Gastrocnemius medialis (tissue), 4 donors: ENCODE measurements around the gene KCNAB2. TPM values are rescaled to one million over a fixed set of nuclear protein-coding genes. Genes with fewer than 3 reads are reported as not detected.

ENCODE experiments used
- ATAC-seq, 2 donors: fragments of 150-250 bp; one replicate each; pipeline ENCODE4 v1.9.1; 2016
- DNase-seq, 2 donors: peaks; one replicate each; pipeline ENCODE4 v3.0.0-alpha.2; 2019
- H3K27ac ChIP-seq, 4 donors: fragments of 200-600 bp; sonication (generic); 1 replicate in 1 of 4; 2 replicates in 3 of 4; pipeline ENCODE4 v1.5.1; 2016 to 2018; ENCODE audit warnings: mild to moderate bottlenecking in 2 of 4, moderate library complexity in 1 of 4
- H3K27me3 ChIP-seq, 3 donors: fragments of 200-600 bp; sonication (generic) in 2 of 3; 1 replicate in 1 of 3; 2 replicates in 2 of 3; pipeline versions ENCODE4 v1.5.1 to v1.6.0; 2016 to 2019; ENCODE audit warnings: mild to moderate bottlenecking in 1 of 3, moderate library complexity in 1 of 3
- H3K36me3 ChIP-seq, 2 donors: fragments of 200-600 bp; sonication (generic) in 1 of 2; one replicate each; pipeline ENCODE4 v1.5.1; 2017 to 2018
- H3K4me1 ChIP-seq, 2 donors: fragments of 200-600 bp; sonication (generic) in 1 of 2; one replicate each; pipeline ENCODE4 v1.5.1; 2016 to 2017; ENCODE audit warnings: mild to moderate bottlenecking in 2 of 2
- H3K4me3 ChIP-seq, 4 donors: fragments of 200-600 bp; sonication (generic) in 3 of 4; 1 replicate in 1 of 4; 2 replicates in 3 of 4; pipeline ENCODE4 v1.5.1; 2016 to 2019; ENCODE audit warnings: mild to moderate bottlenecking in 2 of 4
- H3K9me3 ChIP-seq, 3 donors: fragments of 200-600 bp; sonication (generic) in 2 of 3; 1 replicate in 1 of 3; 2 replicates in 2 of 3; pipeline ENCODE4 v1.5.1; 2016 to 2019
- CTCF ChIP-seq, 5 experiments: fragments of 450-650 bp in 3 of 5; fragments of 200-600 bp in 2 of 5; sonication (generic) in 2 of 5; IDR thresholded peaks in 4 of 5; conservative IDR thresholded peaks in 1 of 5; 1 replicate in 4 of 5; 2 replicates in 1 of 5; pipeline ENCODE4 v1.5.1; 2016 to 2019; ENCODE audit warnings: antibody characterized with exemption in 5 of 5, mild to moderate bottlenecking in 3 of 5, moderate library complexity in 3 of 5
- POLR2A ChIP-seq, 2 donors: fragments of 450-650 bp; IDR thresholded peaks; one replicate each; pipeline ENCODE4 v1.6.1; 2017; ENCODE audit warnings: antibody characterized with exemption in 2 of 2, mild to moderate bottlenecking in 2 of 2, moderate library complexity in 2 of 2
- in situ Hi-C, 4 donors: fragments of 200-750 bp; cut with MboI; loops; one replicate each; pipeline versions ENCODE4 v1.15.0 to v1.8.0; 2017; ENCODE audit warnings: low sequenced_read_pairs in 4 of 4
- intact Hi-C: fragments of 100-400 bp; cut with DNase I; formaldehyde crosslinking; loops from one replicate; pipeline ENCODE4 v1.15.1; 2023; ENCODE audit warnings: low total_unique reads
- total RNA-seq, 4 donors: library from RNA; depleted of rRNA; stranded (reverse); fragments of >200 nt; gene quantifications; one replicate each; pipeline versions ENCODE4 v1.1.0 to v1.2.3, GENCODE V29; 2016

The KCNAB2 gene
- total RNA-seq, 4 donors from 2014 or later: 2.8 to 7.8 (median 4.5) TPM

GRCh38 chr1:6126521-6127067 lies 80.9 kb downstream of the KCNAB2 start:
- Histone ChIP-seq H3K27me3 (peaks cover 0 to 6% (median 0%) of the 10 kb centered on the region in 3 donors), H3K9me3 (no peaks in the 10 kb centered on the region), H3K4me1 (no peaks in the 10 kb centered on the region), H3K36me3 (no peaks in the 10 kb centered on the region), H3K4me3 (no peak overlapping the region), H3K27ac (no peak overlapping the region)
- DNase-seq (no peak), ATAC-seq (no peak)
- TF ChIP-seq CTCF (IDR thresholded peaks at IDR 0.05 in 4 of 5, conservative IDR thresholded peaks at IDR 0.05 in 1 of 5) (no peak), POLR2A (IDR thresholded peaks at IDR 0.05) (no peak)
- in situ Hi-C loops: no loop called here
- intact Hi-C loops: no loop called here

- Histone ChIP-seq H3K4me1 (no peaks in the 10 kb centered on the region), H3K9me3 (no peaks in the 10 kb centered on the region), H3K27ac (no peak overlapping the region), H3K4me3 (peak overlapping the region in 2 of 4 donors; percentile 3 to 4), H3K27me3 (peaks cover 0 to 6% (median 0%) of the 10 kb centered on the region in 3 donors), H3K36me3 (no peaks in the 10 kb centered on the region)
- TF ChIP-seq POLR2A (IDR thresholded peaks at IDR 0.05) (no peak), CTCF (IDR thresholded peaks at IDR 0.05 in 4 of 5, conservative IDR thresholded peaks at IDR 0.05 in 1 of 5) (no peak)
- ATAC-seq (peak in 1 of 2 donors; percentile 60), DNase-seq (peak; percentile 21 to 44)
- intact Hi-C loops: no loop called here
- in situ Hi-C loops: no loop called here
These were observed 82.0 kb downstream of the KCNAB2 start for GRCh38 chr1:6127587-6128163.

- intact Hi-C loops: no loop called here
- H3K36me3 ChIP-seq: no peaks in the 10 kb centered on the region
- in situ Hi-C loops: no loop called here
- H3K4me1 ChIP-seq: no peaks in the 10 kb centered on the region
- no peak for TF ChIP-seq POLR2A (IDR thresholded peaks at IDR 0.05)
- TF ChIP-seq CTCF (IDR thresholded peaks at IDR 0.05 in 4 of 5, conservative IDR thresholded peaks at IDR 0.05 in 1 of 5): no peak
- H3K27ac ChIP-seq: no peak overlapping the region
- no peaks in the 10 kb centered on the region for H3K9me3 ChIP-seq
- DNase-seq (no peak), ATAC-seq (no peak)
- H3K27me3 ChIP-seq: peaks cover 0 to 6% (median 0%) of the 10 kb centered on the region in 3 donors
- no peak overlapping the region for H3K4me3 ChIP-seq
These were observed 82.8 kb downstream of the KCNAB2 start for GRCh38 chr1:6128276-6129081.

- Histone ChIP-seq H3K9me3 (no peaks in the 10 kb centered on the region), H3K27me3 (peaks cover 0 to 6% (median 0%) of the 10 kb centered on the region in 3 donors), H3K4me3 (no peak overlapping the region), H3K36me3 (no peaks in the 10 kb centered on the region), H3K4me1 (no peaks in the 10 kb centered on the region), H3K27ac (no peak overlapping the region)
- in situ Hi-C loops: no loop called here
- TF ChIP-seq POLR2A (IDR thresholded peaks at IDR 0.05): no peak
- no peak for TF ChIP-seq CTCF (IDR thresholded peaks at IDR 0.05 in 4 of 5, conservative IDR thresholded peaks at IDR 0.05 in 1 of 5)
- ATAC-seq (no peak), DNase-seq (no peak)
- intact Hi-C loops: no loop called here
These were observed 83.6 kb downstream of the KCNAB2 start for GRCh38 chr1:6129313-6129712.
